Stromal cell of bone marrow (primary cell): Measurements from ENCODE around the gene GRIFIN.

Experiments
- DNase-seq: peaks from one replicate; pipeline ENCODE4 v3.0.0-alpha.2; 2012; ENCODE audit warnings: low read depth

The GRIFIN gene

DNA sequence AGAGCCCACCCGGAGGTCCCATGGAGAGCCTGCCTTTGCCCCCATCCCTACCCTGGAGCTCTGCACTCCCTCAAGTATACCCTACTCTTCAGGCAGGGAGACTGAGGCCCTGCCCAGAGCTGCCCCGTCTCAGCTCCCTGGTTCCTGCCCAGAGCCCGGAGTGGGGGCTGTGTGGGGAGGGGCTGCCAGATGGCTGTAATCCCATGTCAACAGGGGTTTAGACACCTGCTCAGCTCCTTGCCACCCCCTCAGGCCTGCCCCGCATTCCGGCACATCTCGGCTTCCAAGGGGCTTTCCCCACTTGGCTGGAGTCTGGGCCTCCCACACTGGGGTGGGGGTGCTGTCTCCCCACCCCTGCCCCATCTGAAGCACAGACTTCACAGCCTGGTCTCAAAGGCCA, 22.5 kb upstream of the GRIFIN start:
- no peak for DNase-seq

DNA sequence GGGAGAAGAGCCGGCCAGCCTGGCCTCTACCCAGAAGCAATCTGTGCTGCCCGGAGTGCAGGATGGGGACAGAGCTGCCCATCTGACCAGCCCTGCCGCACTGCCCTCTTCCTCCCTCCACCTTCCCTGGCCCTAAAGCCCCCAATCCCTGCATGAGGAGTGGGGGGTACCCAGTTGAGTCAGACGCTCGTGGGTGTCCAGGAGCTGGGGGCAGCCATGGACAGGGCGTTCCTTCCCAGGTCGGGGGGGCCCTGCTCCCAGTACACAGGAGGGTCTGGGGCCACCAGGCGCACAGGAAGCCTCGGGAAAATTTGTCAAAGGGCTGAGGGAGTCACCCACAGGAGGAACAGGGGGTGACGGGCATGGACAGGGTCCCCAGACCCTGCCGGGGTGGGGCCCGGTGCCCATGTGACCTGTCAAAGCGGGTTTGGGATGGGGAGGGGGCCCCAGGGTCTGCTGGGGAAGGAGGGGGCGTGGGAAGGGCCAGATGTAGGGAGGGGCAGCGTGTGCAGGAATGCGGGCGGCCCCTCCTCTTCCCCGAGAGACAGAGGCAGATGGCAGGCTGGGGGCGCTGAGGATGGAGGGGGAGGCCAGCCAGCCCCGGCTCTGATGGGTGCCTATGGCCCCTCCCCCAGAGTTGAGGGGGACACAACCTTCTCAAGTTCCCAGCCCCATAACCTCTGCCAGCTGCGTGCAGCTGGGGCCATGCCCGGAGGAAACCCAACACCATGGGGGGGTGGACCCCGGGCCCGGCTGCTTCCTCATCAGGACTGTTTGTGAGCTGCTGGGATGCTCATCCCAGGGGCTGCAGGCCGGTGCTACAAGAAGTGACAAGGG, 21.5 kb upstream of the GRIFIN start:
- DNase-seq = no peak

DNA sequence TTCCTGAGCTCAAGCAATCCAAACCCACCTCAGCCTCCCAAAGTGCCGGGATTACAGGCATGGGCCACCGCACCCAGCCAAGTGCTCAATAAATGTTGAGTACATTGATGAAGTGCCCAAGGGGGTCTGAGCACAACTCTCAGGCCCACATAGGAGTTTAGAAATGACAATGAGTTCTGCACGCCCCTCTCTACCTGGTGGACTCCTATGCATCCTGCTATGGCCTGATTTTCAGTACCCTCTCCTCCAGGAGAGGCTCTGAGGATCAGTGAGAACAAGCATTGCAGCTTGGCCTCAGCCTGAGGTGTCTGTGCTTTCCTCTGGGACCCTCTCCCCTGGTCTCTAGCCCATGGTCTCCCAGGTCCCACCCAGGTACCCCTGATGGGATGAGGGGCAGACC, 20.9 kb upstream of the GRIFIN start:
- no peak for DNase-seq

DNA sequence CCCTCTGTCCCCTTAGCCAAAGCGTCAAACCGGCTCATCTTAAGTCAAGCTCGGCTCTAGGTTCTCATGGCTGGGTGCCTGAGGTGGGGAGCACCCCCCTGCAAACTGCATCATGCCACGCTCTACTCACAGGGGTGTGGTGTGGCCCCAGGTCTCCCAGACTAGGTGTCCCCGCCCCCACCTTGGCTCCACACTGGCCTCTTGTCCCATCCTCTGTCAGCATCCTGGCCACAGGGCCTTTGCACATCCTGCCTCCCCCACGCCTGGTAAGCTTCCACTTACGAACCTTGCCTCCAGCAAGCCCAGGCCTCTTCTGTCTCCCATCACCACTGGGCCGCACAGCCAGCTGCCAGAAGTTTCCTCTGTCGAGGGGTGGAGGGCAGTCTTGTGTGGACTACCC, 20.2 kb upstream of the GRIFIN start:
- DNase-seq = no peak

DNA sequence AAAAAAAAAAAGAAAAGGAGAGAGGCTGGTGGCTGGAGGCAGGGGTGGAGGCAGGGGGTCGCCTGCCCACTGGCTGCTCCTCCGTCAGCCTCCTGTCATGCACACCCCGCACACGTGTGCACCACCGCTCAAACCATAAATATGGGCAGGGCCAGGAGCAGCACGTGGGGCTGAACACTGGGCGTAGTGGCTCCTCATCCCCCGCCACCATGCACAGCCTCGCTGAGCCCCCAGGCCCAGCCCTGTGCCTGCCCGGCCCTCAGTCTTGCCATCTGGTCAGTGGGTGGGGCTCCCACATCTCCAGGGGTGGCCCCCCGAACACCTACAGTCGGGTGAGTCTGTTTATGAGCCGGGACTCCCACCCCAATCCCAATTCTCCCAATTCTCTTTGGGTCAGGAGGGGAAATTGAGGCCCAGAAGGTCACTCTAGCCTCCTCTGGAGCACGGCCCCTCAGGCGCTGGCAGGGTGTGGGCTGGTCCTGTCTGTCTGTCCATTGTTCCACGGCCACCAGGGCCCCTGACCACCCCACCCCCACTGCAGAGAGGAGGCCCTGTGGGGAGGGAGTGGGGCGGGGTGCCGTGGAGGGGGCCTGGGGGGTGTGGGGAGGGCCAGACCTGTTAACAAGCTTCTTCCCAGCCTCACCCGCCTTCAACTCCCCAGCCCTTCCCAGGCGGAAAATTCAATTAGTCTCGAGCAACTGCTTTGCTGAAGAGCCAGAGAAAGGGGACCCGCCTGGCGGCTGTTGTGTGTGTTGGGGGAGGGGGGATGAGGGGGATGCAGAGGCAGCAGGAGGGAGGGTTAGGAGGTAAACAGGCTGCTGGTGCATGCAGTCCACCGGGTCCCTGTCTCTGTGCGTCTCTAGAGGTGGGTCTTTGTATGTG, 19.5 kb upstream of the GRIFIN start:
- no peak for DNase-seq

DNA sequence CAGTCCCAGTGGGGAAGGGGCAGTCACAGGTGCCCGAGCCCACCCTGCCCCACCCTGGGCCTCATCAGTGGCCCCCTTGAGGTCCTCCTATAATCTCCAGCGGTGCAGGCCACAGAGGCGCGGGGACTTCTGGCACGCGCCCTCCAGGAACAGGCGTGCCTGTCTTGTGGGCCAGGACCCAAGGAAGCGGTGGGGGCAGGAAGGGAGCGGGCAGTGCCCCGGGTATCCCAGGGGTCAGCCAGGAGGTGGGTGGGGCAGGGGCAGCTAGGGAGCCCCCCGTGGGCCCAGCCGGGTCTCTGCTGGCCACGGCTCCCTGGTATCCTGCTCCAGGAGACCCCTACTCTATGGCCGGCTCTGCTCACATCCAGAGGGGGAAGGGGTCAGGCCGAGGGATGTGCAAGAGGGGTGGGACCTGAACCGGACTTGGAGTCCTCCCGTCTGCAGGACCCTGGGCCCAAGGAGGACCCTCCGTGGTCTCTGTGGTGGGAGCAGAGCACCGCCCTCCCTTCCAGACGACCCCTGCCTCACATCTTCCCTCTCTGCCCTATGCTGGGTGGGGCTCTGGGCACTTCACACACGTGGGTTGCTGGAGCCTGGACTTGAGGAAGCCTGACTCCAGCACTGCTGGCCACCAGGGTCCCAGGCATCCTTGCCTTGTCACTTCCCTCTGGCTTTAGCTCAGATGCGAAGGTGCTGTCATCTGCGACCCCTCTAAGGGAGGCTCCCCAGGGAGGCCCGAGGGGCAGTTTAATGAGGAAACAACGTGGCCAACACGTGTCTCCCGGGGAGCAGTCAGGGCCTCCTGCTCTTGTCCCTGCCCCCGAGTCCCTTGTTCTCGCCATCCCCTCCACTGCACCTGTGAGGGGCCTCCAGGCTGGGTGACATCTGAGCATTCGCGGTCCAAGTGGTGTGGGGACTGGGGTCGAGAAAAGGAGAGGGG, 18.3 kb upstream of the GRIFIN start:
- DNase-seq = no peak

DNA sequence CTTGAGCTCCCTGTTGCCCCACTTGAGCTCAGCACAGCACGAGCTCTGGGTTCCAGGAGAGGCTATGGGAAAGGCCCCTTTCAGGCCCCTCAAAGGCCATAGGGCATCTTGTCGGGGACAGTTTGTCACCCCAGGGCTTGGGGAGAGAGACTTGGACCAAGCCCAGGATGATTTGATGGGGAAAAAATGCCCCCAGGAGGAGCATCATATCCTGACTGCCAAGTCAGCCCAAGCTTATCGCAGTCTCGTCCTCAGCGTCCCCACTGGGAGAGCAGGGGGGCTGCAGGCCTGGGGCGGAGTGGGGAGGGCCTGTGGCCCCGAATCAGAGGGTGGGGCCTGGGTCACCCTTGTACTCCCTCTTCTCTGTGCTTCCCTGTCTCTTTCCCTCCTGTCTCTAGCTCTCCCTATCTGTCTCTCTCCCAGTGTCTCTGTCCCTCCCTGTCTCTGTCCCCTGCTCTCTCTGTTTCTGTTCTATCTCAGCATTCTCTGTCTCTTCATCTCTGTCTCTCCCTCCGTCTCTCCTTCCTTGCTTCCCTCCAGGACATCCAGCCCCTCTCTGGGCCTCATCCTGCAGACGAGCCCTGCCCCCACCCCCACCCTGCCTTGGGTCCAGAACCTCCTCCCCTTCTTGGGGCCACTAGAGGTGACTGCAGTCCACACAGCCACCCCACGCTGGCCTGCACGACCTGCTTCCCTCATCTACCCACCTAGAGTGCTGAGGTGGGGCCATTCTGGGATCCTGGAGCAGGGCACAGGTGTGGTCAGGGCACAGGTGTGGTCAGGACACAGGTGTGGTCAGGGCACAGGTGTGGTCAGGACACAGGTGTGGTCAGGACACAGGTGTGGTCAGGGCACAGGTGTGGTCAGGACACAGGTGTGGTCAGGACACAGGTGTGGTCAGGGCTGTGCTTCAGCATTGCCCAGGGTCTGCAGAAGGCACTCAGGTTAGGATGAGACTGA, 17.3 kb upstream of the GRIFIN start:
- DNase-seq = no peak

DNA sequence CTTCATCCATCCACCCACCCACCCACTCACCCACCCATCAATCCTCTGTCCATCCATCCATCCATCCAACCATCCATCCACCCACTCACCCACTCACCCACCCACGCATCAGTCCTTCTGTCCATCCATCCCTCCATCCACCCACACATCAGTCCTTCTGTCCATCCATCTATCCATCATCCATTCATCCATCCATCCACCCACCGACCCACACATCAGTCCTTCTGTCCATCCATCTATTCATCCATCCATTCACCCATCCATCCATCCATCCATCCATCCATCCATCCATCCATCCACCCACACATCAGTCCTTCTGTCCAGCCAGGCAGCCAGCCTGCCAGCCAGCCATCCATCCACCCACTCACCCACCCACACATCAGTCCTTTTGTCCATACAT, 15.8 kb upstream of the GRIFIN start:
- no peak for DNase-seq

DNA sequence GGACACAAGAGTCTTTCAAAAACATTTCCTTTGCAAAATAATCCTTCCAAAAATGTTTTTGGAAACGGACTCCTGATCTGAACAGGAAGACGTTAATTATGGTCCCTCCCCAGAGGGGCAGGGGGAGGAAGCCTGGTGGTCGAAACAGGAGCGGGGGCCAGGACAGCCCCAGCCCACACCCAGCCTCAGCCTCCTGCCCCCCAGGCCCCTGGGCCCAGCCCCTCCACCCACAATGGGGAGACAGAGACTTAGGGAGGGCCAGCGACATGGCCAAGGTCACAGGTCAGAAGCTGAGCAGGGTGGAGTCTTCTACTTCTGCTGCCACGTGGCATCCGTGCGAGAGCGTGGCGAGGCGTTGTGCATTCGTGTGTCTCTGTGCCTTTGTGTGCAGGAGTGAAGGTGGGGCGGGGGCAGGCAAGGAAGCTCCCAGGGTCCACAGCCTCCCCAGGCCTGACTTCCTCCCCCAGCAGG, 14.0 kb upstream of the GRIFIN start:
- DNase-seq = no peak

DNA sequence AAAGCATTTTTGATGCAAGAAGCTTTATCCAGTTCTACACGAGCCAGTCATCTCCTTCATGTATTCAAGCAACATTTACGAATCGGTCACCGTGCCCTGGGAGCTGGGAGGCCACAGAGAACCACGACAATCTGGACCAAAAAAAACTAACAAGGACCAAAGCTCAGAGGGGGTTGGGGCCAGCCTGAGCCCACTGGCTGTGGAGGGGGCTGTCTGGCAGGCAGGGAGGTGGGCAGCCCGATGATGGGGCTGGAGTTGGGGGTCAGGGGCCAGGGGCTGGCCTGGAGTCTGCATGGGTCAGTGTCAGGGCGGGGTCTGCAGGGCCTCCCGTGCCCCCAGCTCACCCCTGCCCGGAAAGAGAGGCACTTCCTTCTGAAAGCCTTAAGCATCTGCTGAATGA, 12.5 kb upstream of the GRIFIN start:
- DNase-seq = no peak

DNA sequence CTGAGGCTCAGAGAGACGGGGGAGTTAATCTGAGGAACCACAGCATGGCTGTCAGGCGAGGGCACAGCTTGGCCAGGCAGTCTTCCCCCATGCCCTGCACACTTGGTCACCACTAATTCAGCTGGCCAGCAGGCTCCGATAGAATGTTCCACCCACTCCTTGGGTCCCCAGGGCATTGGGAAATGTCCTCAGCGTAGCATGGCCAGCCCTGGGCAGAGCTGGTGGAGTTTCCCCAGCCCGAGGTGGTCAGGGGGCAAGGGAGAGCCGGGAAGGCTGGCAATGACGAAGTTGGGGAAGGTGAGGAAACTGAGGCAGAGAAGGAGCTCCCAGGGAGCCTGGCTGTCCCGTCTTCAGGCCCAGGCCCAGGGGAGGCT, 12.1 kb upstream of the GRIFIN start:
- DNase-seq = no peak

DNA sequence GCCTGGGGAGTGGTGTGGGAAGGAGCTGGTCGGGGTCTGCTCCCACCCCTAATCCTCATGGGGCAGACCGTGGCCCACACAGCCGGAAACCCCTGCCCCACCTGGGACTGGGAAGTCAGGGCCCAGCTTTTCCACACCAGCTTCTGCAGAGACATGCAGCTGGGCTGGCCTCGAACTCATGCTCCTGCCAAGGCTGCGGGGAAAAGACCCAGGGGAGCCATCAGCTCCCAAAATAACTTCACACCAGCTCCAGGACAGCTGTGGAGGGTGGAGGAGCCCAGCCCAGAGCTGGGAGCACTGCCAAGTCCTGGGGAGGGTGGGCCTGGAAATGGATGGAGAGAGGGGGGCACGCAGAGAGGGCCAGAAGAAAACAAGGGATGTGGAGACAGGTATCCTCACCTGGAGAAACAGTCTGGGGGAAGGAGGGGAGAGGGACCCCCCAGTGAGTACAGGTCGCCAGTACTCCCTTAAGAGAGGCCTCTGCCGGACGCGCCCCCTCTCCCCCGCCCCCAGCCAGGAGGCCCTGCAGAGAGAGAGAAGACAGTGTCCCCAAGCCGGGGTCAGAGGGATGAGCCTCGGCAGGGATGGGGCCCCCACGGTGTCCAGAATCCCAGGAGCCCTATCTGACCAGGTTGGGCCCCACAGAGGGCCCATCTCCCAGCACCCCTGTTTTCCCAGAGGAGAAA, 11.5 kb upstream of the GRIFIN start:
- no peak for DNase-seq

DNA sequence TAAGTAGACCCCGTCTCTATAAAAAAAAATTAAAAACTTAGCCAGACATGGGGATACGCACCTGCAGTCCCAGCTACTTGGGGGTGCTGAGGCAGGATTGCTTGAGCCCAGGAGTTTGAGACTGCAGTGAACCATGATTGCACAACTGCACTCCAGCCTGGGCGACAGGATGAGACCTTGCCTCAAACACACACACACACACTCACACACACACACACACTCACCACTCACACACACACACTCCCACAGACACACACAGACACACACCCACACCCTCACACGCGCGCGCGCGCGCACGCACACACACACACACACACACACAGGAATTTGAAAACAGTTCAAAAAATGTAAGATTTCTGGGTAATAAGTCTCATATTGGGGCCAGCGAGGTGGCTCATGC, 8.7 kb upstream of the GRIFIN start:
- no peak for DNase-seq

DNA sequence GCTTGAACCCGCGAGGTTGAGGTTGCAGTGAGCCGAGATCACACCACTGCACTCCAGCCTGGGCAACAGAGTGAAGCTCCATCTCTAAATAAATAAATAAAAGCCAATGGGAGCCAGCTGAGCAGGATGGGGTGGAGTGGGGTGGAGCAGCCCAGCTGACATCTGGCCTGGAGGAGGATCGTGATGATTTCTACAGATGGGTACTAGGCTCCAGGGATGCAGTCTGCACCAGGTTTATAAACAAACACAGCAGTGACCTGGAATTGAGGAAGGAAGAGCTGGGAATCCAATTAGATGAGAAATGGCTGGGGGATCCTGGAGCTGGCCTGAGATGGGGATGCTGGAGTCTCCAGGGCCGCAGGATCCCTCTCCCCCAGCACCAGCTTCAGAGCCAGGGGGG, 7.3 kb upstream of the GRIFIN start:
- DNase-seq = no peak

DNA sequence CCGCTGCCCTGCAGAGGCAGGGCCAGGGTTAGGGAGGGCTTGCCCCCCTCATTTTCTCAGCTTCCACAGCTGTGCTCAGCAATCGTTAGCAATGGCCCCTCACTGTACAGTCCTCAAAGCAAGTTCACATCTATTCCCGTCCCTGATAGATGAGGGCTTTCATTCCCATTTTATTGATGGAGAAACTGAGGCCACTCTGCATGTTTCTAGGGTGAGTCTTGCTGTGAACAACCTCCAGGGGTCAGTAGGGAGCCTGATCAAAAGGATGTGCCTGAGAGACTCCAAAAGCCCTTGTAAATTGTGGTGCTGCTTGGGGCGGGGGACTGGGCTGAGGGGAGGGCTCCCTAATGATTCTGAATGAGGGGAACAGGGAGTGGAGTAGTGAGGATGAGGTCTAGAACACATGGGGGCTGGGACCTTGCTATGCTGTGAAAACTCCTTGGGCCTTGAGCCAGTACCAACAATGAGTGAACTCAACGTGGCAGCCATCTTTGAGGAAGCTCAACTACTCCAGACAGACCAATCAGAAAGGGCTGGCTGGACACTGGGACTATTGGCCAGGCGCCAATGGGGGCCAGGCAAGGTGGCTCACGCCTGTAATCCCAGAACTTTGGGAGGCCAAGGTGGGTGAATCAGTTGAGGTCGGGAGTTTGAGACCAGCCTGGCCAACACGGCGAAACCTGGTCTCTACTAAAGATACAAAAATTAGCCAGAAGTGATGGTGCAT, 6.7 kb upstream of the GRIFIN start:
- no peak for DNase-seq

DNA sequence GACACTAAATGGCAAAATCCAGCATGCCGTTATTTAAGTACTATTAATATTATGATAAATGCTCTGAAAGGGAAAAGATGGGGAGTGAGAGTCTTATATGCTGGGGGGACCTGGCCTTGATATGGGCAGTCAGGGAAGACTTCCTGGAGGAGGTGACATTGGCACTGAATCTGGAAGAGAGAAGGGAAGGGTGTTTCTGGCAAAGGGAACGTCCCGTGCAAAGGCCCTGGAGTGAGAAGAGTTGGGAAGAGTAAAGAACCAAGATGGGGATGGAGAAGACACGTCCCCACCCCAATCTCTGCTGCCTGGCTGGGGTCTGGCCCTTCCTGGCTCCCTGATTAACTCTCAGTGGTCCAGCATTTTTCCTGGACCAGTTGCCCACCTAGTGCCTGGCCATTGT, 5.0 kb upstream of the GRIFIN start:
- no peak for DNase-seq

DNA sequence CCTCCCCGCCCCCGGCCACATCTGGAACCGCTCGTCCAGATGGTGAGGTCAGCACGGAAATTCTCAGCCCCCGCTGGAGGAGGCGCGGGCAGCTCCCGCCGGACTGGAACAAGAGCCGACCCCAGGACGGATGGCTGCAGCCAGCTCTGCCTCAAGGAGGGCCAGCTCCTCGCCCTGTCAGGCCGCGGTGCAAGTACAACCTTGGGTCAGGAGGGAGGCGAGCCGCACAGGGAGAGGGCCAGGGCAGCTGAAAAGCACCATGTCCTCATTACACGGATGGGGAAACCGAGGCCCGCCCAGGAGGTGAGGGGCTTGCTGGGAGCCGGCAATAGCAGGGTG, 3.8 kb upstream of the GRIFIN start:
- DNase-seq = no peak

DNA sequence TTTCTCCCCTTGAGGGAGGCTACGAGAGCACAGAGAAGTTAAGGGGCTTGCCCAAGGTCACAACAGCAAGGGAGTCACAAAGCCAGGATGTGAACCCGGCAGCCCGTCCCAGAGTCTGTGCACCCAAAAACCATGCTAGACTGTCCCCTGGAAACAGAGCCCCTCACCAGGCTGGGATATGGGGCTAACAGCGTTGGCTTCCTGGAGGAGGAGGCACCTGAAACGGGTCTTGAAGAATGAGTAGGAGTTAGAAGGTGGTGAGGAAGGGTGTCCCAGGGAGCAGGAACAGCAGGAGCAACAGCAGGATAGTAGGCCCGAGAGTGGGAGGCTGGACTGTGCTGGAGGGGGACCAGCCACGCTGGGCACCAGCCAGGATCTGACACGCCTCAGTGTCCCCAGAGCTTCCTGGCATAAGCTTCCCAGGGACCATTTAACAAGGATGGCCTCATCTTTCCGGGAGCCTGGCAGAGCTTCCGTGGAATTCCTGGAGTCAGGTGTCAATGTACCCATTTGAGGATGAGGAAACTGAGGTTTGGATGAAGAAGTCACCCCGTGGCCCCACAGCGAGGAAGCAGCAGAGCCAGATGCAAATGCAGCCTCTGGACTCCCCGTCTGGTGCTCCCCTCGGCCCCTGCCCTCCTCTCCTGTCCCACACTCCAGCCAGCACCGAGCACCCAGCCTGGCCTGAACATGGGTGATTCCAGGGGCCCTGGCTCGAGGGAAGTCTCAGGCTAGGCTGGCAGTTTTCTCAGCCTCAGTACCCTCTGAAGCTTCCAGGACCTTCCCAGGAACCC, 3.3 kb upstream of the GRIFIN start:
- DNase-seq = no peak

DNA sequence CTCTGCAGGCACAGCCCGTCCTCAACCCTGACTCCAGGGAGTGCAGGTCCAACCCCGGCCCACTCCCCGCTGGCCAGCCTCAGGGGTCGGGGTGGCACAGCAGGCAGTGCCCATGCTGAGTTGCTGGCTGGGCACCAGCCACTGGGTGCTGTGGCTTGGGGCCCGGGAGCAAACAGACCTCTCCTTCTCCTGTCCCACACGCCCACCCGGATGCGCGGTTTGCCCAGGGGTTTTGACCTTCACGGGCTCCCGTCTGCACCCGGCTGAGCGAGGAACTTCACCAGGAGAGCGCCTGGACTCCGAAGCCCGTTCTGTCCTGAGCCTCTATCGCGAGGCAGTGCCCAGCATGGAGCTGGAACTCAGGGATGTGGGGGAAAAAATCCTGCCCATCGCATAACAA, 2.6 kb upstream of the GRIFIN start:
- DNase-seq = no peak
